B cell (primary cell): Measurements from ENCODE around the gene LAMC3.

Experiments used
- EZH2 ChIP-seq: IDR thresholded peaks from 2 replicates; pipeline ENCODE4 v1.6.1; 2012; ENCODE audit warnings: borderline replicate concordance, low read depth, mild to moderate bottlenecking, moderate library complexity, low read length; ENCODE audit not compliant: insufficient read depth, poor library complexity, severe bottlenecking
- TF ChIP-seq, protein P1 (sequence below): fragments of 200-600 bp; IDR thresholded peaks from one replicate; pipeline ENCODE4 v1.8.0; 2022; ENCODE audit warnings: antibody characterized with exemption, mild to moderate bottlenecking

DNA sequence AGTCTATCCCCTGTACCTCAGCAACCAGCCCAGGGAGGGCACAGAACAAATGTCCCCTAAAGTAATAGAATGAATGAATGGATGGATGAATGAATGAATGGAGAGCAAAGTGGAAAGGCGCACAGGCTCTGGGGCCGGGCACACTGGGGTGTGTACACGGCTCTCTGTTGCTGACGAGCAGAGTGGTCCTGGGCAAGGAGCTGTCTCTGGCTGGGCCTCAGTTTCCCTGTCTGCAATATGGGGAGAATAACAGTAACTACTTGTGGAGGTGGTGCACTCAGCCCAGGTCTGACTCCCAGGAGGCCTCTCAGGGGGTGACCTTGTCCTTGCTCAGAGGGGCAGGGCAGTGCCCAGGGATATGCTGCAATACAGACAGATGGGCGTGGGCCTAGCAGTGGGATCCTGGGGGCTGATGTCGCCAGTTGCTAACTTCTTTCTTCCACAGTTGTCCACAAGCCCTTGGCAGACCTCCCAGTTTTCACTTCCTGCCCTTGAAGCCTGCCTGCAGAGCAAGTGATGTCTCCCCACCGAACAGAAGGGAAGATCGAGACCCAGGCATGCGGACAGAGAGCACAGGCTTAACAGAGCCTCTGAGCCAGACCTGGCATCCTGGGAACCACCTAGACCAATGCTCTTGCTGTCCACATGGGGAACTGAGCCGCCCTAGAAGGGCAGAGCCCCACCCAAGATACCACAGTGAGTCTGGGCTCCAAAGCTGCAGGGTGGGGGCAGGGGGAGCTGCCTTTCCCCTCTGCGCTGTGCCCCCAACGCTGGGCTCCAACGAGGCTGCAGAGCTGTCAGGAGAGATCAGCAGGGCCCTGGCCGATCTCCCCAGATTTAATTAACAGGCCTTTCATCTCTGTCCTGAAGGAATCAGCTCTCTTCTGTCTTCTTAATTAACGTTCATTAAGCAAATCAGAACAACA, 13.6 kb upstream of the LAMC3 start:
- TF ChIP-seq, protein P1, sequence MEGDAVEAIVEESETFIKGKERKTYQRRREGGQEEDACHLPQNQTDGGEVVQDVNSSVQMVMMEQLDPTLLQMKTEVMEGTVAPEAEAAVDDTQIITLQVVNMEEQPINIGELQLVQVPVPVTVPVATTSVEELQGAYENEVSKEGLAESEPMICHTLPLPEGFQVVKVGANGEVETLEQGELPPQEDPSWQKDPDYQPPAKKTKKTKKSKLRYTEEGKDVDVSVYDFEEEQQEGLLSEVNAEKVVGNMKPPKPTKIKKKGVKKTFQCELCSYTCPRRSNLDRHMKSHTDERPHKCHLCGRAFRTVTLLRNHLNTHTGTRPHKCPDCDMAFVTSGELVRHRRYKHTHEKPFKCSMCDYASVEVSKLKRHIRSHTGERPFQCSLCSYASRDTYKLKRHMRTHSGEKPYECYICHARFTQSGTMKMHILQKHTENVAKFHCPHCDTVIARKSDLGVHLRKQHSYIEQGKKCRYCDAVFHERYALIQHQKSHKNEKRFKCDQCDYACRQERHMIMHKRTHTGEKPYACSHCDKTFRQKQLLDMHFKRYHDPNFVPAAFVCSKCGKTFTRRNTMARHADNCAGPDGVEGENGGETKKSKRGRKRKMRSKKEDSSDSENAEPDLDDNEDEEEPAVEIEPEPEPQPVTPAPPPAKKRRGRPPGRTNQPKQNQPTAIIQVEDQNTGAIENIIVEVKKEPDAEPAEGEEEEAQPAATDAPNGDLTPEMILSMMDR: no peak
- TF ChIP-seq EZH2: no peak
